HG02852 (cell line): ENCODE measurements around the gene ARRB2.
A peak's percentile ranks its signal among the peaks of the same experiment; 100 is the strongest.
"Not testable (repeated sequence)": the region's sequence is repeated elsewhere in the genome, so short reads cannot be mapped to it uniquely, and the experiment has no call there.

Experiments
- ATAC-seq: cut with Tn5 transposase; IDR thresholded peaks from one replicate; pipeline ENCODE4 v1.9.1; 2021; ENCODE audit warnings: mild to moderate bottlenecking, moderate library complexity; ENCODE audit not compliant: unreplicated experiment

Gene ARRB2

DNA sequence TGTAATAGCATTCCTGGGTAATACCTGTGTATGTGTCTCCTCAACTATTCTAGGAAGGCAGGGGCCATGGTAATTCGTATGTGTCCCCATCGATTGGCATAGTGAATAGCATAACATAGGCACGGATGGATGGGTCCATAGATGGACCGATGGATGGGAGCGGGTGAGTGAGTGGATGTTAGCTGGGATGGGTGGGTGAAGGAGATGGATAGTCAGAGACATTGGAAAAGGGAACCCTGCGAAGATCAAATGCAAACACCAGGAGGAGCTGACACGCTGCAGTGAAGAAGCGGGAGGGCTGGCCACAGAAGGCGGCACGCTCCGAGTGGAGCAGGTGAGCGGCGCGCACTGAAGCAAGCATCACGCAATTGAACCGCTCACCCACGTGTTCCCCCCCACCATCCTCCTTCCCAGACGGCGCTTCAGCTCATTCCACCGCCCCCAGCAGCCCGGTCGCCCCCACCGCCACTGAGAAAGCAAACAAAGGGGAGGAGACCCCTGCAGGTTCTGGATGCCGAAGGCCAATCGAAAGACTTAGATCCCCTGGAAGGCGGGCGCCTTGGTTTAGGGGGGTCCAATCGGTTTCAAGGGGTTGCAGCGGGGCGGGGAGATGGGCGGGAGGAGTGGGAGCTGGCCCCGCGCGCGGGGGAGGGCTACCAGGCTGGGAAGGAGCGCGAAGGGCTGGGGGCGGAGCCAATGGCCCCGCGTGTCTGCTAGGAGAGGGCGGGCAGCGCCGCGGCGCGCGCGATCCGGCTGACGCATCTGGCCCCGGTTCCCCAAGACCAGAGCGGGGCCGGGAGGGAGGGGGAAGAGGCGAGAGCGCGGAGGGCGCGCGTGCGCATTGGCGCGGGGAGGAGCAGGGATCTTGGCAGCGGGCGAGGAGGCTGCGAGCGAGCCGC lies at the start of gene ARRB2:
Gene ARRB2 (plus strand): TSS at position 839 of the 899 bp plus-strand sequence. CDS start 90 bp downstream, outside the sequence.
- ATAC-seq, result peak; percentile 80

DNA sequence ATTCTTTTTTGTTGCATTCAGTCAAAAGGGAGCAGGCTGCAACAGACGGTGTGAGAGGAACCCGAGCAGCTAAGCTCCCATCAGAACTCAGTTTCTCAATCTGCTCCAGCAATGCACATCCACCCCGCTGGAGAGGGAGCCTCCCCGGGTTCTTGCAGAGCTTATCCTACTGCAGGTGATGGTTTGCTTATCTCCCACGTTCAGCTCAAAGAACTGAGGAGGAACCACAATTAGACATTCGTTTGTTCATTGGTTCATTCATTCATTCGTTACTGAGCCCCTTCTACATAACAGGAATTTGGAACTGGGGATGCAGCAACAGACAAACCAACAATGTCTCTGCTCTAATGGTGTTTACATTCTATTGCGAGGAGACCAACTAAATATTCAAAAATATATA lies 46.7 kb upstream of the ARRB2 start:
- no peak for ATAC-seq

DNA sequence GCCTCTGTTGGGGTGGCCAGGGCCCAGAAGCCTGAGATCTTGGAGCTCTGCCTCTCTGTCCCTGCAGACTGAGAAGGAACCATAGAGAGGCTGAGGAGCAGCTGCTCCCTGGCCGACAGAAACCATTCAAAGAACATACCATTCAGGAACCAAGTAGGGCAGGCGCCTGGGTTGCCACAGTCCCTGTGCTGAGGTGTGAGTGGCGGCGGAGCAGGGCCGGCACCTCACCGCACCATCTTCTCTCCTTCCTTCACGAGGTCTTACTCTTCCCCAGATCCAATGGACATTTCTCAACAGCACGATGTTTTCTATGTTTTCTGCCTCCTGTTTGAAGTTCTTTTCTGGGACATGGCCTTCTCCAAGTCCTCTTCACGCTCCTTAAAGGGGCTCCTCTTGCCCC lies 46.2 kb upstream of the ARRB2 start:
- ATAC-seq, result no peak

DNA sequence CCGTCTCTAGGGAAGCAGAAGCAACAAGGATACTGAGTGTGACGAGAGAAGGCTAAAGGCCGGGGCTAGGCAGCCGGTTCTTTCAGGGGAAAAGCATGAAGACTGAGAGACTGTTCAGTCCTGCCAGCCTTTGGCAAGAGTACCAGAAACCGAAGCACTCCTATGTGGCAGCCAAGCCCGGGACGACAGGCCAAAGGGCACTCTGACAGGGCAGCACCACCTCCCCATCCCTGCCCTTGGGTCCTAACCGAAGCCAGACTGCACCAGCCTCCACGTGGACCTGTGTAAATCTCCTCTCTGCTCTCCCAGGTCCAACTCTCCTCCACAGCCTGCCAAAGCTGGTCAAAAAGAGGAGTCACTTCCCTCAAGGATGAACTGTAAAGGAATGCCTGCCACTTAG lies 45.4 kb upstream of the ARRB2 start:
- no peak for ATAC-seq

DNA sequence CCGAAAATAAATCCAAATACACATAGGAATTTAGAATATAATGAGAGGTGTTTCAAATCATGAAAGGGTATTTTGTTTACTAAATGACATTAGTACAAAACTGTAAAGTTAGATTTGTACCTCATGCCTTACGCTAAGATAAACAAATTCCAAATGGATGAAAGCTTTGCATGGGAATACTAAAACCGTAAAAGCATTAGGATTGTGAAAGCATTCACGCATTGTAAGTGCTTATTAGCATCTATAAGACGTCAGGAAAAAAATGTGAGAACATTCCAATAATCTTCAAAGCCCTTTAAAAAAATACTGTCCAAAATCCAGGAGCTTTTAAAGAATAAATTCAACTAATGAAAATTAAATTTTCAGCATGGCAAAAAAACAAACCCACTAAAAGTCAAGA lies 44.1 kb upstream of the ARRB2 start:
- no peak for ATAC-seq

DNA sequence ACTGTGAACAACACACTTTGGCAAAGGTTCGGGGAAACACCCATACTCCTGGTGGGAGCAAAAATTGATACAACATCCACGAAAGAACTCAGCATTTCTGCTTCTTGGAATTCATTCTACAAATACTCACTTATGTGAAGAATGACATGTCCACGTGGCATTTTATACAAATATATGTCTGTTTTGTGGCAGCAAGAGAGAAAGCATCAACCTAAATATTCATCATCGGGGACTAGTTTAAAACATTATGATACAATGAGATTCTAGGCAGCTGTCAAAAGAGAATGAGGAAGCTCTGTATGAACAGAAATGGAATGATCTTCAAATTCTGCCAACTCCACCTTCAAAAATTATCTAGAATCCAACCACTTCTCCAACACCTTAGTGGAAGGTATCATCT lies 43.3 kb upstream of the ARRB2 start:
- ATAC-seq, result no peak

DNA sequence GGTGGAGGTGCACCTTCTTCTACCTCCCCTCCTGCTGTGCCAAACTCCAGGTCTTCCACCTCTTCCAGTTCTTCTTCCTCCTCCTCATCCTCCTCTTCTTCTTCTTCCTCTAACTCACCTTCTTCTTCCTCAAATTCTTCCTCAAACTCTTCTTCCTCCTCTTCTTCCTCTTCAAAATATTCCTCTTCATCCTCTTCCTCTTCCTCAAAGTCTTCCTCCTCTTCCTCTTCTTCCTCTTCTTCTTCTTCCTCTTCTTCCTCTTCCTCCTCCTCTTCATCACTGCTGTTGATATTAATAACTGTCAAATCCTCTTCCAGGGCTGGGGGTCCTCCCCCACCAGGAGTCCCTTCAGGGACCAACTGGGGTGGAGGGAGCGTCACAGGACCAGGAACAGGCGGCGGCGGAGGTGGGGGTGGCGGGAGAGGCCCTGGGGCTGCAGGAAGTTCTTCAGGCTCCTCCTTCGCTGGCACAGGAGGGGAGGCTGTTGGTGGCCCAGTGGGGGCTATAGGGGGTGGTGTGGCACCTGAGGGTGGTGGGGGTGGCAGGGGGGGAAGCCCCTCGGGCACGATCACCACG lies 38.3 kb upstream of the ARRB2 start:
- no peak for ATAC-seq

DNA sequence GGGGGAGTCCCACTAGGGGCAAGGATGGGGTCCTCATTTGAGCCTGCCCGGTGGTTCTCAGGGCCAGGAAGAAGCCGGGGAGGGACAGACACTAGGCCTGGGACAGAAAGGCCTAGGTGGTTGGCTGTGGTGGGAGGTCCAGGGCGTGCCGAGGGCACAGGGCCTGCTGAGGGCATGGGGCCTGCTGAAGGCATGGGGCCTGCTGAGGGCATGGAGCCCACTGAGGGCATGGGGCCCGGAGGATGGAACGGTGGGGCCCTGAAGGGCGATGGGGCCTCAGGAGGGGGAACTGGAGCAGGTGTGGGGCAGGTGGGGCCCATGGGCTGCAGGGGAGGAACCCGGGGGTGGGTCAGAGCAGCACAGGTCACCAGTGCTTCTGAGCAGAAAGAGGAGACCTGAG lies 37.7 kb upstream of the ARRB2 start:
- no peak for ATAC-seq

DNA sequence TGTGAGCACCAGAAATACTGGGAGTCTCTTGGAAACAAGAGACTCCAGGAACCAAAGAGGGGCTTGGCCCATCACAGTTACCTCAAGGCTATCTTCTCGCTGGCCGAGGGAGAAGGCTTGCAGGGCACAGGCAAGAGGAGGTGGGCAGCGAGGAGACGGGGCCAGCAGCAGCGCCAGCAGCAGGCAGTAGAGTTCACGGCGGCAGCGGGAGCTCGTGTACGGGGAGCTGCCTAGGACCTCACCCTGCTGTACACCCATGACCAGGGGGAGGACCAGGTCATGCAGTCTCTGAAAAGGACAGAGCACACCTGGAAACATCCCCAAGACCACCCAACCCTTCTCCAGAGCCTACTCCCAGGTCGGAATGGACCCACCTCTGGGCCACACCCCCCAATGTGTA lies 37.3 kb upstream of the ARRB2 start:
- ATAC-seq, result no peak

DNA sequence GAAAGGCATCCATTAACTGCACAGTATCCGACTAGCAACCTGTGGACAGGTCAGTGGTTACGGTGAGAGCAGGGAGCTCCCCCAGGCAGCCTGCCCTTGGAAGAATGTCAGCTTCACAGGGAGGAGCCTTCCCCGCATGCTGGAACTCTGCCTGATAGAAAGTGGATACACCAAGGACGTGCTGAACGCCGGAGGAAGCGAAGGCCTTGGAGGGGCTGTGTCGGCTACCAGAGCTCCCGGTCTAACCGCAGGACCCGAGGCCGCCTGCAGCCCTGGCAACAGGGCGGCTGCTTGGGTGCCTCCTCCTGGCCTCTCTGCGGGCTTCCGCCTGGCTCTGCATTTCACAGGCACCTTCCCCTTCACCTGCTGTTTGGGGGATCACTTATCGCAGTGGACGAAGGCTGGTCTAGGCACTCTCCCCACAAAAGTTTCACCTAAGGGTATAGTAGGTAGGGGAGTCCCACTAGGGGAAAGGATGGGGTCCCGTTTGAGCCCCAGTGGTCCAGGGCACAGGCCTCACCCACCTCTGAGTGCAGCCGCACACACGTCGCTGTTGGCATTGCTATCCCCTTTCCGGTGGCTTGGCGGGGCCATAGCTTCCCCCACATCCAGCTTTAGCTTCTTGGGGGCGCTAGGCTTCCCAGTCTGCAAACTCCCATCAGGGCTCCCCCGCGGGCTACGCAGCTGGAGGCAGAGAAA lies 36.3 kb upstream of the ARRB2 start:
- no peak for ATAC-seq

DNA sequence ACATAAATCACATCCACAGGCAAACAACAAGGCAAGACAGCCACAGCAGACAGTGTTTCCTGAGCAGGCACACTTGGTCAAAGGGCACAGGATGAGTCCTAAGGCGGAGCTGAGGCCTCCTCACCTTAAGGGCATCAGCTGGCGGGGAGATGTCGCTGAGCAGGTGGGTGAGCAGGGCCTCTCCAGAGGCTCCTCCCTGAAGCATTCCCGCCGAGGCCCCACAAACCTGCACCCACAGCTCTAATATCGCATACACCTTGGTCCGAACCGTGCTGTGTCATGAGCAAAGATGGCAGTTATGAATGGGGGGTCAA lies 35.8 kb upstream of the ARRB2 start:
- ATAC-seq, result no peak

DNA sequence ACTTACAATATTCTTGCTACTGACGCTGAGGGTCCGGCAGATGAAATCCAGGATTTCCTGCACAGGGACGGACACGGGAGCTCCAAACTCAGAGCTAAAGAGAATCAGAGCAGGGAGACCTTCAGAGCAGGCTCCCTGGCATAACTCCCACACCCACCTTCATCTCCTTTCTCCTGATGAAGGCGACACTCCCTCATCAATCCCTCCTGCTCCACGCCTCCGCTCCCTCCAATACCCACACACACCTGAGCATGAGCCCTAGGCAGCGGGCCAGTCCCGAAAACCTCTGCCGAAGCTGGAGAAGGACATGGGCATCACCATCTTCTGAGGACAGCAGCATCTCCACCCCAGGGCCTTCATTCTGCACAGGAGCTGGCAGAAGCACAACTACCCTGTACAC lies 34.6 kb upstream of the ARRB2 start:
- ATAC-seq, result no peak

DNA sequence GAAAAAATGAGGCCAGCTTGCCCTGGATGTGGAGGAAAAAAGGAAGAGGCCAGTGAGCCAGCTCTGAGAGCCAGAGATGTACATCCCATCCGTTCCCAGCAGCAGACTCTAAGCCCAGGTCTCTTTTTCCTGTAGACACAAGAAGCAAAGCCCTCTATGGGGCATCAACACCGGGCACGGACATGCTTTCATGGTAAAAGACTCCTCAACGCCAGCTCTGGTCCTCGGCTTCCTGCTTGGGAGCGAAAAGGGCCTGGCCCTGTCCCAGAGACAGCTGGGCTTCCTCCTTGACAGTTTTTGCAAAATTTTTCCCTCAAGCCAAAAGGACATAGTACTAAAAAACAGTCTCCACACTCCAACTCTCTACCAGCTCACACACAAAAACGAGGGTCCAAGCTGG lies 33.6 kb upstream of the ARRB2 start:
- ATAC-seq, result no peak

DNA sequence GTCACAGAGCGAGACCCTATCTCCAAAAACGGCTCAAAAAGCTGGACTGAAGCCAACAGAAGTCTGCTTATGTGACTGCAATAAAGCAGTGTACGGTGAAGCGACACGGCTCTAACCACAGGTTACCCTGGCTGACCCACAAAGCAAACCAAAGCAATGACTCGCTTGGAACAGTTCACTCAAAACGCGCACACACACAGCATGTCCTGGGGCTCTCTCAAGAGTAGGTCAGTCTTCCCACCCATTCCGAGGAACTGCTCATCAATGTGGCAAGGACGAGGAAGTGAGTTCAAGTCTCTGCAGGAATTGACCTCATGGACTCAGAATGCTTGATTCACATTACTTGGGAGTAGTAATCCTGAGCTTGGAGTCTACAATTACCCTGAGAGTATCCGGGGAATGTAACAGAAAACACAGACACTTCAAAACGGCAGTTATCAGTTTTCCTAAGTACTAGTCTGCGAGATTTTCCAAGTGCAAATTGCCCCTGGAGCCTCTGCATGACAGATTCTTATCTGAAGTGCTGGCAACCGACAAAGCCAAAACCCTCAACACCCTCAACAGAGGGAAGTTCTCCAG lies 31.9 kb upstream of the ARRB2 start:
- no peak for ATAC-seq

DNA sequence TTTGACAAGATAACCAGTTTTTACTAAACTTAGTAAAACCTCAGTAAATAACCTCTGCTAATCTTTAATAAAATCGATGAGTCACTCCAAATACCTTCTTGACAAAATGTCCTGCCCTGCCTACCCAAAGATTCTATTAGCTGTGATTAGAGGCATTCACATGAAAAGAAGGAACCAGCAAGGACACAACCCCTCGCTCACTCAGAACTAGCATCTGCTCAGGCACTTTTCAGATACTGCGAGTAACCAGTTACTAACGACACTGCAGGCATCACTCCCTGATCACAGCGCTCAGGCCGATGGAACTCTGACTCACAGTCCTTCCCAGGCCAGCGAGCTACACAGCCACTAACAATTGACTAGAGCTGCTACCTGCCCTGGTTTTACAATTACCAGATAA lies 30.8 kb upstream of the ARRB2 start:
- no peak for ATAC-seq

DNA sequence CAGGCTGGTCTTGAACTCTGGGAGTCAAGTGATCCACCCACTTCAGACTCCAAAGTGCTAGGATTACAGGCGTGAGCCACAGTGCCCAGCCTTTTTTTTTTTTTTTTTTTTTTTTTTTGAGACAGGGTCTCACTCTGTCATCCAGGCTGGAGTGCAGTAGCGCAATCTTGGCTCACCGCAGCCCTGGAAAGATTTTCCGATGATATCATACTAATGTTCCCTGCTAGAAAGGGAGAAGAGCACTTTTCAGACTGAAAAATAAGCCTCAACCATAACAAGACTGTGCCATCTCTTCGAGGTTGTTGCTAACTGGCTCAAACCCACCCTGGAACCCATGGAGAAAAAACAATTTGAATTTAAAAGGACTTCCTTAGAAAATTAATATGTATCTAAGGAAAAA lies 26.7 kb upstream of the ARRB2 start:
- not testable (repeated sequence) for ATAC-seq

DNA sequence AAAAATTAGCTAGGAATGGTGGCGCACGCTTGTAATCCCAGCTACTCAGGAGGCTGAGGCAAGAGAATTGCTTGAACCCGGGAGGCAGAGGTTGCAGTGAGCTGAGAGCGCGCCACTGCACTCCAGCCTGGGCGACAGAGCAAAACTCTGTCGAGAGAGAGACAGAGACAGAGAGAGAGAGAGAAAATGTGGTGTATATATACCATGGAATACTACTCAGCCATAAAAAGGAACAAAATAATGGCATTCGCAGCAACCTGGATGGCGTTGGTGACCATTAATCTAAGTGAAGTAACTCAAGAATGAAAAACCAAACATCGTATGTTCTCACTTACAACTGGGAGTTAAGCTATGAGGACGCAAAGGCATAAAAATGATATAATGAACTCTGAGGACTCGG lies 20.6 kb upstream of the ARRB2 start:
- not testable (repeated sequence) for ATAC-seq

DNA sequence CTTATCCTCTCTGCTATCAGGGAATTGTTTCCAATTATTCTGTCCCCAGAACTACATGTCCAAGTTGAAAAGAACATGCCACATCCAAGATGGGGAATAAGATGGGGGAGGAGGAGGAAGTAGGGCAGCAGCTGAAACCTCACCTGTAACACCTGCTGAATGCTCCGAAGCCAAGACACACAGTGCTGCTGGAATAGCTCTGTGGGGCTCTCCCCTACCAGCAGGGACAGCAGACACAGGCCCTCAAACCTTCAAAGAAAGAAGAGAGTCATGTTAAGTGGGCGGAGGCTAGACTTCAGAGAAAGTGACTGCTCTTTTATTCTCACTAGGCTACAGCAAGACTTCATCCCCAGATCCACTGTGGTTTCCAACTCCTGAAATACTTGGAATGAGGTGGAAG lies 19.7 kb upstream of the ARRB2 start:
- no peak for ATAC-seq

DNA sequence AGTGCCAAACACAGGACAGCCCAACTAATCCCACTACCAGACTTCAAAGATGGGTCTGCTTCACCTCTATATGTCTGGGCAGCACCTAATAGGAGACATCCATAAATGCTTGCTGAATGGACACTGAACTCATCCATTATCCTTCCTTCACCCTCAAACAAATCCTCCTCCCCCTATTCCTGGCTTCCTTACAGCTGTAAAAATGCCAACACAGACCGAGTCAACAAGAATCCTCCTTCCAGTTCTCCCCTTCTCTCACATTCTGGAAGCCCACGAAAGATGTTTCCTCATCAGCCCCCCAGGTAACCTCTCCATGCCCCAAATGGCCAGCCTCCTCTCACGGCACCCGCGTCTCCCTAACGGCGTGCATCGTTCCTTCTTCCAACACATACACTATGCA lies 18.7 kb upstream of the ARRB2 start:
- ATAC-seq, result no peak

DNA sequence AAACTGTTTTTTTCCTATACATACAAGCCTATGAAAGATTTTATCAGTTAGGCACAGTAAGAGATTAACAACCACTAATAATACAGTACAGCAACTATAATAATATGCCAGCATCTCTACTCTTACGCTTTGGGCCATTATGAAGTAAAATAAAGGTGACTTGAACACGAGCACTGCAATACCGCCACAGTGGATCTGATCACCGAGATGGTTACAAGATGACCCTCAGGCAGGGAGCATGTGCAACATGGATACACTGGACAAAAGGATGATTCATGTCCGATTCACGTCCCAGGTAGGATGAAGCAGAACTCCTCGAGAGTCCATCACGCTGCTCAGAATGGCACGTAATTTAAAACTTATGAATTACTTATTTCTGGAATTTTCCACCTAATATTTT lies 17.0 kb upstream of the ARRB2 start:
- no peak for ATAC-seq

DNA sequence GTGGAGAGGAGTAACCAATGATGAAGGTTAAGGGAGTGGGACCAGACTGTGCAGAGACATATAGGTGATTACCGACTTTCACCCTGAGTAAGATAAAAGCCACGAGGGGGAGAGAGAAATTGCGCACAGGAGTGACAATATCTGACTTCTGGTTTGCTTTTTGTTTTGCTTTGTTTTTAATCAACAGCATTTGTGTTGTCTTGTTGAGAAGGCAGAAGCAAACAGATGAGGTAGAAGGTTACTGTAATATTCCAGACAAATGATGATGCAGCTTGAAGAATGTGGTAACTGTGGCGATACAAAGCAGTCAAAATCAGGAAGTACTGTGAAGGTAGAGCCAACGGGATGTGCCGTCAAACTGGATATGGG lies 14.0 kb upstream of the ARRB2 start:
- no peak for ATAC-seq
